NCI-H1048 (cell line): ENCODE measurements around the gene ZNF219.

Source experiments
- DNase-seq: peaks from one replicate; lab custom pipeline; 2025; lab: John Stamatoyannopoulos, UW

Gene ZNF219

GRCh38 chr14:21098076-21098891 lies at the start of gene ZNF219:
ZNF219 (minus strand) TSS chr14:21098655; CDS start chr14:21093591, 5,064 bp downstream.
- DNase-seq = no peak

- no peak for DNase-seq
Measured at GRCh38 chr14:21145437-21145836, 47.0 kb upstream of the ZNF219 start.

GRCh38 chr14:21142357-21142756 lies 43.9 kb upstream of the ZNF219 start:
- DNase-seq = no peak

- no peak for DNase-seq
Measured at GRCh38 chr14:21136024-21136423, 37.6 kb upstream of the ZNF219 start.

GRCh38 chr14:21133901-21134300 lies 35.4 kb upstream of the ZNF219 start:
- DNase-seq = no peak

- DNase-seq = no peak
Measured at GRCh38 chr14:21123429-21123828, 25.0 kb upstream of the ZNF219 start.

- no peak for DNase-seq
Measured at GRCh38 chr14:21121122-21121521, 22.7 kb upstream of the ZNF219 start.

GRCh38 chr14:21120686-21121085 lies 22.2 kb upstream of the ZNF219 start:
- no peak for DNase-seq

- DNase-seq = no peak
Measured at GRCh38 chr14:21118933-21119332, 20.5 kb upstream of the ZNF219 start.

- DNase-seq = no peak
Measured at GRCh38 chr14:21113369-21113768, 14.9 kb upstream of the ZNF219 start.

- DNase-seq = no peak
Measured at GRCh38 chr14:21112255-21112654, 13.8 kb upstream of the ZNF219 start.

- no peak for DNase-seq
Measured at GRCh38 chr14:21109377-21110138, 11.1 kb upstream of the ZNF219 start.

GRCh38 chr14:21108791-21109190 lies 10.3 kb upstream of the ZNF219 start:
- no peak for DNase-seq

- no peak for DNase-seq
Measured at GRCh38 chr14:21107283-21107800, 8.9 kb upstream of the ZNF219 start.

GRCh38 chr14:21106498-21107282 lies 8.2 kb upstream of the ZNF219 start:
- no peak for DNase-seq

- DNase-seq = no peak
Measured at GRCh38 chr14:21106176-21106497, 7.7 kb upstream of the ZNF219 start.

GRCh38 chr14:21105095-21105494 lies 6.6 kb upstream of the ZNF219 start:
- no peak for DNase-seq

- DNase-seq = peak; percentile 72
Measured at GRCh38 chr14:21104448-21105060, 6.1 kb upstream of the ZNF219 start.

- DNase-seq = peak; percentile 90
Measured at GRCh38 chr14:21103710-21104447, 5.4 kb upstream of the ZNF219 start.

- DNase-seq = no peak
Measured at GRCh38 chr14:21103411-21103709, 4.9 kb upstream of the ZNF219 start.
